Uterus (tissue), 2 donors: ENCODE results near the gene SLCO2B1.

Experiments used
- CTCF ChIP-seq, 4 experiments: fragments of 200-600 bp in 2 of 4; fragments of 450-650 bp in 2 of 4; sonication (generic) in 2 of 4; IDR thresholded peaks; one replicate each; pipeline ENCODE4 v1.5.1; 2016 to 2019; ENCODE audit warnings: antibody characterized with exemption in 4 of 4, mild to moderate bottlenecking in 2 of 4, moderate library complexity in 1 of 4
- POLR2A ChIP-seq, 2 donors: fragments of 450-650 bp; IDR thresholded peaks; one replicate each; pipeline ENCODE4 v1.6.1; 2016; ENCODE audit warnings: antibody characterized with exemption in 2 of 2, mild to moderate bottlenecking in 1 of 2, moderate library complexity in 1 of 2

- TF ChIP-seq CTCF (IDR thresholded peaks at IDR 0.05) = no peak
- no peak for TF ChIP-seq POLR2A (IDR thresholded peaks at IDR 0.05)
These were observed 19.8 kb downstream of the SLCO2B1 start for GRCh38 chr11:75170516-75171201.
